GM19372 (cell line): ENCODE results near the gene ASB14.
"Not testable (repeated sequence)": the region's sequence is repeated elsewhere in the genome, so short reads cannot be mapped to it uniquely, and the experiment has no call there.

Source experiments
- ATAC-seq: cut with Tn5 transposase; IDR thresholded peaks from one replicate; pipeline ENCODE4 v1.9.1; 2021; ENCODE audit warnings: mild to moderate bottlenecking, low read depth, moderate library complexity; ENCODE audit not compliant: unreplicated experiment

Gene ASB14

DNA sequence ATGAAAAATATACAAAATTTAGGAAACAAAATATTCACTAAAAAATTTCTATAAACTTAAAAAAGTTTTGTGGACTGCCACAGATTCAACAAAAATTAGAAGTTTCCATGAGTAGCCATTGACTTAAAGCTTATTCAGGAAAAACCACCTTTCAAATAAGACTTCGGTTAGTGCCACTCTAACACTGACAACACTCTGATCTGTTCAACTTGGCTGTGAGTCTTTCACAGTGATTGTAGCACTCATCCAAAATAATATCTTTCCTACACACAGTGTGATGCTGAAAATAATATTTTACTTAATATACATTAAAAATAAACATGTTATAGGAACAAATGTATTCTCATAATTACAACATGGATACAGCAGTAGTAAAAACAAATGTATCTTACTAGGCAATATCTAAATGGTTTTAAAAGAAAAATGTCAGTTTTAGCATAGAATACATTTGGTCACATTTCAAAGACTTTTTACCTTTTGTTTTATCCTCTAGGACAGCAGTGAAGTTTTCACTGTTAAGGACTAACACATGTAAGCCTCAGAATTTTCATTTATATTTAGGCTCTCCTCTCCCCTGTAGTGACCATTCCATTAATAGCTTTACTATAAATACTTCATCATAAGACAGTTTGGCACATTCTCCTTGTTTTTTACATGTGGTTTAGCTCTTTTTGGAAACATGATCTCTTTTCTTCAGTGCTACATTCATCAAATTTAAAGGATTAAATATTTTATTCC lies at the start of gene ASB14:
TSS of gene ASB14 (minus strand) at position 527 of the 738 bp plus-strand sequence. CDS start 652 bp downstream, outside the sequence.
- no peak for ATAC-seq

DNA sequence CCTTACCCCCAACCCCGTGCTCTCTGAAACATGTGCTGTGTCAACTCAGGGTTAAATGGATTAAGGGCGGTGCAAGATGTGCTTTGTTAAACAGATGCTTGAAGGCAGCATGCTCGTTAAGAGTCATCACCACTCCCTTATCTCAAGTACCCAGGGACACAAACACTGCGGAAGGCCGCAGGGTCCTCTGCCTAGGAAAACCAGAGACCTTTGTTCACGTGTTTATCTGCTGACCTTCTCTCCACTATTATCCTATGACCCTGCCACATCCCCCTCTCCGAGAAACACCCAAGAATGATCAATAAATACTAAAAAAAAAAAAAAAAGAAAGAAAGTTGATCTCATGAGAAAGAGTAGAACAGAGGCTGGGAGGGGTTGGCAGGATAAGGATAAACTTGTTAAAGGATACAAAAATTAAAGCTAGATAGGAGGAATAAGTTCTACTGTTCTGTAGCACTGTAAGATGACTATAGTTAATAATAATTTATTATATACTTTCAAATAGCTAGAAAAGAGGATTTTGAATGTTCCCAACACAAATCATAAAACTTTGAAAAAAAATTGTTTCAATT lies 46.7 kb upstream of the ASB14 start:
- ATAC-seq = not testable (repeated sequence)

GRCh38 chr3:57338272-57339070 lies 46.0 kb upstream of the ASB14 start:
- not testable (repeated sequence) for ATAC-seq

DNA sequence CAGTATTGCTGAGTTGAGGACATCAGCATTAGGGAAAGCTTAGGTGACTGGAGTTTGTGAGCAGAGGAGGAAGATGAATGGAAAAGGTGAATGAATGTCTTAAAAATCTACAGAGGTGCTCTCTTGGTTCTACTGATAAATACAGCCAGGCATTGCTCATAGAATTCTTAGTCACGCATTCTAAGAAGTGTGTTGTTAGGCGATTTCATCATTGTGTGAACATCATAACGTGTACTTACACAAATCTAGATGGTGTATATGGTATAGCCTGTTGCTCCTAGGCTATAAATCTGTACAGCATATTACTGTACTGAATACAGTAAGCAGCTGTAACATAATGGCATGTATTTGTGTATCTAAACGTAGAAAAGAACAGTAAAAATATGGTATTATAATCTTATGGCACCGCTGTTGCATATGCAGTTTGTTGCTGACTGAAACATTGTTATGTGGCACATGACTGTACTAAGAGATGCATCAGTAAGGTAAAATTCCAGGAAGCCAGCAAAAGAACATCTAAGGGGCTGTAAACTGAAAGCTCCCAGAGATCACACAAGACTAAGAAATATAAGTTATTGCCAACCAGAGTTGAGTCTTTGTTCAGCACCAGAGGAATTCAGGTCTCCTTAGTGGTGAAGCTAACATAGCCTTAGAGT lies 42.9 kb upstream of the ASB14 start:
- no peak for ATAC-seq

GRCh38 chr3:57331078-57331610 lies 38.7 kb upstream of the ASB14 start:
- ATAC-seq = no peak

DNA sequence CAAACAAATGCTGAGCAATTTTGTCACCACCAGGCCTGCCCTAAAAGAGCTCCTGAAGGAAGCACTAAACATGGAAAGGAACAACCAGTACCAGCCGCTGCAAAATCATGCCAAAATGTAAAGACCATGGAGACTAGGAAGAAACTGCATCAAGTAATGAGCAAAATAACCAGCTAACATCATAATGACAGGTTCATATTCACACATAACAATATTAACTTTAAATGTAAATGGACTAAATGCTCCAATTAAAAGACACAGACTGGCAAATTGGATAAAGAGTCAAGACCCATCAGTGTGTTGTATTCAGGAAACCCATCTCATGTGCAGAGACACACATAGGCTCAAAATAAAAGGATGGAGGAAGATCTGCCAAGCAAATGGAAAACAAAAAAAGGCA lies 34.0 kb upstream of the ASB14 start:
- not testable (repeated sequence) for ATAC-seq

DNA sequence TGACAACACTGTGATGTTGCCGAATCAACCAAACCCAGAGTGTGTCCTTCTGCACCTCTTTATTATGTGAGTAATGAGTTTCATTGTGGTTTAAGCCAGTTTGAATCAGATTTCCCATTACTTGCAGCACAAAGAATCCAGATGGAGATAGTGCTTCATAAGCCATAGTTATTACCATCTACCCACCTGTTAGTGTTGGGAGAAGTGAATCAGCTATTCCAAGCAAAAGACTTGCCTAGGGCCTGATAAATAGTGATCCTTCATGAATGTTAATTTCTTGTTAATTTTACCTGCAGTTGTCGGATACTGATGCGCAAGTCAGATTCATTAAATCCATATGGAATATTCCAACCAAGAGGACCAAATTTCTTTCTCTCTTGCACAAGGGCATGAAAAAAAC lies 21.7 kb upstream of the ASB14 start:
- ATAC-seq = no peak

- no peak for ATAC-seq
These were observed 17.4 kb upstream of the ASB14 start for GRCh38 chr3:57309769-57310360.

GRCh38 chr3:57303520-57303919 lies 11.0 kb upstream of the ASB14 start:
- not testable (repeated sequence) for ATAC-seq

DNA sequence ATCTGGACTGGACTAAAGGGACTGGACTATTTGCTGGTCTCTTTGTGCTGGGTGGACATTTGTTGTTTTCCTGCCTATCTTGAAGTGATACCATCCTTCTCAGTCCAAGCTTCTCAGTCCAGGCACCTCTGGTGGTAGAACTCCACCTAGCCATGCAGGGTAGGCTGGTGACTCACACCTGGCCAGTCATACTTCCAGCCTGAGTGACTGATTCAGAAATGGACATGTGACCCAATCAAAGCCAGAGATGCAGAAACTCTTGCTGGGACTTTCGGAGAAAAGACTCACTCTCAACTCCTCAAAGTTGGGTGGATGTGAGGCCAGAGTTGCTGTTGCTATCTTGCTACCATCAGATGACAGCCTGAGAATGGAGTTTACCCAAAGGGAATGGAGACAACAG lies 5.6 kb upstream of the ASB14 start:
- ATAC-seq = no peak

DNA sequence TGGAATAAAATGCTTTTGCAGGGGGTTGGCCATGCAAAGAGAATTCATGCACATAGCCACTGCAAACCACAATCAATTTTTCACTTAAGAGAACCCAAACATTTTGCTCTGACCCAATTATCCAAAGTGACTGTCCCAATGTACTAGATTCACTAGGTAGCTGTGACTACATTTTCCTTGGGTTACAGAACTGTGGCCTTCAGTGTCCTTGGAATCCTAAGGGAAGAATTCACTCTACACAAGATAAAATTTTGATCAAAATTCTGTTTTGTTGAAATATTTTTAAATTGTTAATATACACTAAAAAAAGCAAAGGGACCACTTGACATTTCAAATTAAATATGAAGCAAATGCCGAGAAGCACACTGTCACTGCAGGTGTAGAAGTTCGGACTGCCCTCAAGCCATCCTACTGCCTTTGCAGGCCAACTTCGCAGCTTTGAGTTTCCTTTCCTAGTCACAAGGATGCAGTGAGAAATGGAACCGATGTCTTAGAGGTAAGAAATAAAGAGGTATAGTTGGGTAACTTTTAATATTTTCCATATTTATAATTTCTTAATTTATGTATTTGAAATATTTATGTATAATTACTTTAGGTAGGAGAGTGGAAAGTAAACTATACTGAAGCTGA lies 527 bp upstream of the ASB14 start:
- no peak for ATAC-seq

GRCh38 chr3:57288403-57288802 lies 4.1 kb downstream of the ASB14 start:
- ATAC-seq = no peak

- no peak for ATAC-seq
These were observed 5.3 kb downstream of the ASB14 start for GRCh38 chr3:57287205-57287604.

GRCh38 chr3:57283334-57283733 lies 9.2 kb downstream of the ASB14 start:
- no peak for ATAC-seq

- ATAC-seq = no peak
These were observed 10.8 kb downstream of the ASB14 start for GRCh38 chr3:57281715-57282114.

DNA sequence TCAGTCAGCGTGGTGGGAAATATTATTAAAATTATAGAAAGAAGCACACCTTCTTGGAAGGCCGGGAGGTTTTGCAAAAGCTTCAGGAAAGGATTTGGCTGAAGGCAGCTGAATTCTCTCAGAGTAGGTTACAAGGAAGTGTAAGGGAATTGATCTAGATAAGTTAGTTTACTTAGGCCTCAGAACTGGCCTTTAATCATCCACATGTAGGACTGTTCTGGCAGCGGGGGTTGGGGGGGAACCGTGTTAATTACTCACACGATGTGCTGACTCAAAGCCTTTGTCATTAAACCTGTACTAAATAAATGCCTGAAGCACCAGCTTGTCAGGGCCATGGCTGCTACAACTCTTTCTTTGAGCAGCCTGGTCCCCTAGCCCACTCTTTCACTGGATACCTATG lies 12.8 kb downstream of the ASB14 start:
- ATAC-seq = no peak

- no peak for ATAC-seq
These were observed 14.2 kb downstream of the ASB14 start for GRCh38 chr3:57278237-57278636.

- ATAC-seq = no peak
These were observed 17.1 kb downstream of the ASB14 start for GRCh38 chr3:57275393-57275792.

DNA sequence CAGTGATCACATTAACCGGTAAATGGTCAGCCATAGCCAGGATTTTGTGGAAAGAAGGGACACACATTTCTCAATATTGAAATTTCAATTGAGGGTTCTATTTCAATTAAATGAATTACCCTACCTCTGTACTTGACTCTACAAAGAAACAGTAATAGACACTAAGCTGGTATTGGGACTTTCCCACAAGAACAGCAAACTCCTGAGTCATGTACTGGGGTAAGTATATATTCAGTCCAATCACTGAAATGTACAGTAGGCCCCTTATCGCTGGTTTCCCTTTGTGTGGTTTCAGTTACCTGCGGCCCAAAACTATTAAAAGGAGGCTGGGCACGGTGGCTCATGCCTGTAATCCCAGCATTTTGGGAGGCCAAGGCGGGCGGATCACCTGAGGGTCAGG lies 17.6 kb downstream of the ASB14 start:
- no peak for ATAC-seq

GRCh38 chr3:57268416-57268815 lies 24.1 kb downstream of the ASB14 start:
- ATAC-seq = no peak
